ENCODE results near the gene TPGS2. TPM values are rescaled to one million over a fixed set of nuclear protein-coding genes. Genes with fewer than 3 reads are reported as not detected.

Gene TPGS2
- total and polyA plus RNA-seq, 2 of the 13 experiments (the other 11 are each of a cell fraction or from before 2014, with no cell fraction given), result 73.3 to 137 TPM

GRCh38 chr18:36848609-36849008 is 19.8 kb upstream of the TPGS2 start:
- Histone ChIP-seq H3K27ac (ENCODE audit: extremely low read length, insufficient read depth, low read length) (no peak overlapping the region), H3K9ac (ENCODE audit: insufficient read depth, low read depth, low read length) (no peak overlapping the region), H3K4me3 (replicated peaks in 1 of 3; ENCODE audit: insufficient read depth in 1 of 3, low read depth in 2 of 3, low read length in 3 of 3) (no peak overlapping the region), H3K9me3 (ENCODE audit: low read length) (no peaks in the 10 kb centered on the region; the same call in 1 of the 2 replicates), H2AFZ (ENCODE audit: low read length) (no peak overlapping the region), H4K20me1 (ENCODE audit: insufficient read depth, low read length) (no peaks in the 10 kb centered on the region), H3K27me3 (ENCODE audit: control insufficient read depth in 1 of 2, insufficient read depth in 2 of 2, low read length in 2 of 2) (no peaks in the 10 kb centered on the region), H3K79me2 (ENCODE audit: insufficient read depth, low read length) (no peaks in the 10 kb centered on the region), H3K4me1 (ENCODE audit: insufficient read depth, low read length) (no peaks in the 10 kb centered on the region), H3K4me2 (ENCODE audit: low read depth, low read length) (no peak overlapping the region), H3K36me3 (replicated peaks in 1 of 2; ENCODE audit: control insufficient read depth in 1 of 2, insufficient read depth in 2 of 2, low read length in 2 of 2) (no peaks in the 10 kb centered on the region)
- 96% methylated on average over 2 of the region's 2 CpGs for WGBS (ENCODE audit: low lambda C conversion rate)
- in situ Hi-C loops (cut with HindIII; ENCODE audit: extremely low pct_ligation_motif_present, low pct_unique_long_range_greater_than_20kb), result no loop called here
- TF ChIP-seq ZNF20 (CRISPR knock-in tag; IDR thresholded peaks at IDR 0.05) (no peak), ZMYM3 (CRISPR knock-in tag; IDR thresholded peaks at IDR 0.05) (no peak), GLI4 (CRISPR knock-in tag; IDR thresholded peaks at IDR 0.05; ENCODE audit: borderline replicate concordance) (no peak), LCORL (IDR thresholded peaks at IDR 0.05) (no peak), LCORL (CRISPR knock-in tag; IDR thresholded peaks at IDR 0.05) (no peak), NCOA2 (CRISPR knock-in tag; IDR thresholded peaks at IDR 0.05) (no peak), ZBTB10 (CRISPR knock-in tag; IDR thresholded peaks at IDR 0.05; ENCODE audit: borderline replicate concordance) (no peak), MED13 (CRISPR knock-in tag; IDR thresholded peaks at IDR 0.05) (no peak)
- TF ChIP-seq, protein P1, sequence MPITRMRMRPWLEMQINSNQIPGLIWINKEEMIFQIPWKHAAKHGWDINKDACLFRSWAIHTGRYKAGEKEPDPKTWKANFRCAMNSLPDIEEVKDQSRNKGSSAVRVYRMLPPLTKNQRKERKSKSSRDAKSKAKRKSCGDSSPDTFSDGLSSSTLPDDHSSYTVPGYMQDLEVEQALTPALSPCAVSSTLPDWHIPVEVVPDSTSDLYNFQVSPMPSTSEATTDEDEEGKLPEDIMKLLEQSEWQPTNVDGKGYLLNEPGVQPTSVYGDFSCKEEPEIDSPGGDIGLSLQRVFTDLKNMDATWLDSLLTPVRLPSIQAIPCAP (CRISPR knock-in tag; IDR thresholded peaks at IDR 0.05; ENCODE audit: low read depth), result no peak
- TF ChIP-seq, protein P2, sequence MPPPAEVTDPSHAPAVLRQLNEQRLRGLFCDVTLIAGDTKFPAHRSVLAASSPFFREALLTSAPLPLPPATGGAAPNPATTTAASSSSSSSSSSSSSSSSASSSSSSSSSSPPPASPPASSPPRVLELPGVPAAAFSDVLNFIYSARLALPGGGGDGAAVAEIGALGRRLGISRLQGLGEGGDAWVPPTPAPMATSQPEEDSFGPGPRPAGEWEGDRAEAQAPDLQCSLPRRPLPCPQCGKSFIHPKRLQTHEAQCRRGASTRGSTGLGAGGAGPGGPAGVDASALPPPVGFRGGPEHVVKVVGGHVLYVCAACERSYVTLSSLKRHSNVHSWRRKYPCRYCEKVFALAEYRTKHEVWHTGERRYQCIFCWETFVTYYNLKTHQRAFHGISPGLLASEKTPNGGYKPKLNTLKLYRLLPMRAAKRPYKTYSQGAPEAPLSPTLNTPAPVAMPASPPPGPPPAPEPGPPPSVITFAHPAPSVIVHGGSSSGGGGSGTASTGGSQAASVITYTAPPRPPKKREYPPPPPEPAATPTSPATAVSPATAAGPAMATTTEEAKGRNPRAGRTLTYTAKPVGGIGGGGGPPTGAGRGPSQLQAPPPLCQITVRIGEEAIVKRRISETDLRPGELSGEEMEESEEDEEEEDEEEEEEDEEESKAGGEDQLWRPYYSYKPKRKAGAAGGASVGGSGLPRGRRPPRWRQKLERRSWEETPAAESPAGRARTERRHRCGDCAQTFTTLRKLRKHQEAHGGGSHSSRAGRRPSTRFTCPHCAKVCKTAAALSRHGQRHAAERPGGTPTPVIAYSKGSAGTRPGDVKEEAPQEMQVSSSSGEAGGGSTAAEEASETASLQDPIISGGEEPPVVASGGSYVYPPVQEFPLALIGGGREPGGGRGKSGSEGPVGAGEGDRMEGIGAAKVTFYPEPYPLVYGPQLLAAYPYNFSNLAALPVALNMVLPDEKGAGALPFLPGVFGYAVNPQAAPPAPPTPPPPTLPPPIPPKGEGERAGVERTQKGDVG (CRISPR knock-in tag; IDR thresholded peaks at IDR 0.05; ENCODE audit: borderline replicate concordance), result no peak
- TF ChIP-seq, protein P3, sequence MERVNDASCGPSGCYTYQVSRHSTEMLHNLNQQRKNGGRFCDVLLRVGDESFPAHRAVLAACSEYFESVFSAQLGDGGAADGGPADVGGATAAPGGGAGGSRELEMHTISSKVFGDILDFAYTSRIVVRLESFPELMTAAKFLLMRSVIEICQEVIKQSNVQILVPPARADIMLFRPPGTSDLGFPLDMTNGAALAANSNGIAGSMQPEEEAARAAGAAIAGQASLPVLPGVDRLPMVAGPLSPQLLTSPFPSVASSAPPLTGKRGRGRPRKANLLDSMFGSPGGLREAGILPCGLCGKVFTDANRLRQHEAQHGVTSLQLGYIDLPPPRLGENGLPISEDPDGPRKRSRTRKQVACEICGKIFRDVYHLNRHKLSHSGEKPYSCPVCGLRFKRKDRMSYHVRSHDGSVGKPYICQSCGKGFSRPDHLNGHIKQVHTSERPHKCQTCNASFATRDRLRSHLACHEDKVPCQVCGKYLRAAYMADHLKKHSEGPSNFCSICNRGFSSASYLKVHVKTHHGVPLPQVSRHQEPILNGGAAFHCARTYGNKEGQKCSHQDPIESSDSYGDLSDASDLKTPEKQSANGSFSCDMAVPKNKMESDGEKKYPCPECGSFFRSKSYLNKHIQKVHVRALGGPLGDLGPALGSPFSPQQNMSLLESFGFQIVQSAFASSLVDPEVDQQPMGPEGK (CRISPR knock-in tag; IDR thresholded peaks at IDR 0.05), result no peak
- no peak for ATAC-seq
- intact Hi-C loops (cut with micrococcal nuclease; ENCODE audit: unreplicated experiment), result no loop called here
- BruUV-seq (replicated peaks), result no TSS peak
- POLR2A ChIA-PET, result no interaction called here
- no peak for DNase-seq (ENCODE audit: low spot score)
- FAIRE-seq, result no peak
- CTCF ChIA-PET (ENCODE audit: low intra/inter-chr PET ratio, low total read pairs), result no interaction called here
